GM18909 (cell line): Measurements from ENCODE around the gene MDH1.
A peak's percentile ranks its signal among the peaks of the same experiment; 100 is the strongest.
"Not testable (repeated sequence)": the region's sequence is repeated elsewhere in the genome, so short reads cannot be mapped to it uniquely, and the experiment has no call there.

Experiments
- ATAC-seq: cut with Tn5 transposase; IDR thresholded peaks from one replicate; pipeline ENCODE4 v1.9.1; 2021; ENCODE audit warnings: mild to moderate bottlenecking; ENCODE audit not compliant: unreplicated experiment, poor library complexity

Gene MDH1

DNA sequence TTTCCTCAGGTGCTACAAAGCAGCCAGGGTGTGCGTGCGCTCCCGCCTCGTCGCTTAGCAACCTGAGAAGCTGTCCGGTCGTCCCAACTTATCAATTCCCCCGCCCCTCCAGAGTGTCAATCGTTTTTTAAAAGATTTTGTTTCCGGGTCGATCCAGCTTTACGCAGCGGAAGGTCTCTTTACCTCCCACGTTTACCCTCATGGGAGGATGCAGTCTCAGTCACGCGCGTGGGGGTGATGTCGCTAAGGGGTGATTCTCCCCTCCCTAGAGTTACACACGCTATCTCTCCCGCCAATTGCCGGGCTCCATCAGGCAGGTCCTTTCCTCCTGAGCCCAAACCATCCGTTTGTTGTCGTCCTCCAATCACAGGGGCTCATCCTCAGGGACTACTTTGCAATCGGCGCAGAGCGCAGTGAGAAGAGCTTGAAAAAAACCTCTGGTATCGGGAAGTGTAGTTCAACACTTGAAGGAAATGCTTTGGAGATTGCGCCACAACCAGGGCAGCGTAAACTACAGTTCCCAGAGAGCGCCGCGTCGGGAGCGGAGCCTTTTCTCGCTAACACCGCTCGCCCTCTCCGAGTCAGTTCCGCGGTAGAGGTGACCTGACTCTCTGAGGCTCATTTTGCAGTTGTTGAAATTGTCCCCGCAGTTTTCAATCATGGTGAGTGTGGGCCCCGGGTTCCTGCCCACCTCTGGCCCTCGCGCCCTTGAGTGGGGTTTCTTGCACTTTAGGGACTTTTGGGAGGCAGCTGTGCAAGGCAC lies at the start of gene MDH1, which contains the start of gene WDPCP:
MDH1 (plus strand) TSS at position 579 of the 763 bp plus-strand sequence; CDS start at position 660, 81 bp downstream.
WDPCP (minus strand) TSS at position 93 of the 763 bp plus-strand sequence. CDS start 206 bp downstream, outside the sequence.
- ATAC-seq, result peak; percentile 89

DNA sequence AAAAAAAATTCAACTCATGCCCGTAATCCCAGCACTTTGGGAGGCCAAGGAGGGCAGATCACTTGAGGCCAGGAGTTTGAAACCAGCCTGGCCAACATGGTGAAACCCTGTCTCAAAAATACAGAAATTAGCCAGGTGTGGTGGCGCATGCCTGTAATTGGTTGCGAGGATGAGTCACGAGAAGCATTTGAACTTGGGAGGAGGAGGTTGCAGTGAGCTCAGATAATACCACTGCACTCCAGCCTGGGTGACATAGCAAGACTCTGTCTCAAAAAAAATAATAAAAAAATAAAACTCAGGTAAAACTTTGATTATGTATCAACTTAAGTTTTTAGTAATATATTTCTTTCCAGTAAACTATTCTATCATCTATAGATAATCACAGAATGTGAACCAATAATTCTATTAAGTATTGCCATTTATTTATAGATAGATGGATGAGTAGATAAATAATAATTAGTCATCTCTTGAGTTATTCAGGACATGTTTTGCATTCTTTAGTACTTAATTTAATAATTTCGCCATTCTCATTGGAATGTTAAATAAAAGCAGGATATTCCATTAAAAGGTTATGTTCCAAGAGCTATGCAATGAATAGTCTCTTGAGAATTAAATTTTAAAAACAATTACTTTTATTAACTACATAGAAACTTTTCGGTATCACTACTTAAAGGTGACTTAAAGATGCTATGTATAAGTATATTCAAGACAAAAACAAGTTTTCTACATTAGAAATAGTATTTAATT lies 49.2 kb upstream of the MDH1 start:
- no peak for ATAC-seq

DNA sequence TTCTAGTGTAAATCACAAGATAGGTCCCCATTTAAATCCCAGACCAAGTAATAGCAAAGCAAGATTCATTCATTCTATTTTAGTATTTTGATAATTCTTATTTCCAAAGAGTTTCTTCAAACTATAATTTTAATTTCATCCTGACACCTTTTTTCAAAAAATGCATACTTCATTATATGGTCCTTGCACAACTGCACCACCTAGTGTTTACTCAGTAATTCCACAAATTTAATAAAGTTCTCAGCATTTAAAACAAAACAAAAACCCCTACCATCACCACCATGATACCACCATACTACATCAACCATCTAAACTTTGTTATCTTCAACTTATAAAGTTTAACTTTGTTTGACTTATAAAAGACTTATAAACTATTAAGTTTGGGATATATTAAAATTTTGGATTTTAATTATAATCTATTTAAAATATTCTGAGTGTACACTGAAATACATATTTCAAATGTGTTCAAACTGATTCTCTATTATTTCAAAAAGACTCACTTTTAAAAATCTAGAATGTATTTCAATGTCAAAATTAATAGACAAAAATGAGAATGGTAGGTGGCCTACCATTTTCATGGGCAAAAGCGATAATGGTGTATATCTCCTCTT lies 44.6 kb upstream of the MDH1 start:
- no peak for ATAC-seq

DNA sequence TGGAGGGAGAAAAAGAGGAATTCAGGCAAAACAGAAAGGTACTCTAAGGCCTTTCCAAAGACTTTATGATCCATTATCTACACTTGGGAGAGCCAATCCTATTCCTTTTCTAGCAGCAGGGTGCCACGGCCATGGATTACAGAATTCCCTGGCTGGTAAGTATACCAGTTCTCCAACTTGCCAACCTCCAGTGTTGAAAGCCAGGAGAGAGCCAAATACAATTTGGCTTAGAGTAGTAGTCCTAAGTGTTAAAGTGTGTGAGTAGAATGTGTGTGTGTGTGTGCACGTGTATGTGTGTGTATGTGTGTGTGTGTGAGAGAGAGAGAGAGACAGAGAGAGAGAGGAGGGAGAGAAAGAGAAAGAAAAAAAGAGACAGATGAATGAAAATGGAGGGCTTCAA lies 43.7 kb upstream of the MDH1 start:
- no peak for ATAC-seq

DNA sequence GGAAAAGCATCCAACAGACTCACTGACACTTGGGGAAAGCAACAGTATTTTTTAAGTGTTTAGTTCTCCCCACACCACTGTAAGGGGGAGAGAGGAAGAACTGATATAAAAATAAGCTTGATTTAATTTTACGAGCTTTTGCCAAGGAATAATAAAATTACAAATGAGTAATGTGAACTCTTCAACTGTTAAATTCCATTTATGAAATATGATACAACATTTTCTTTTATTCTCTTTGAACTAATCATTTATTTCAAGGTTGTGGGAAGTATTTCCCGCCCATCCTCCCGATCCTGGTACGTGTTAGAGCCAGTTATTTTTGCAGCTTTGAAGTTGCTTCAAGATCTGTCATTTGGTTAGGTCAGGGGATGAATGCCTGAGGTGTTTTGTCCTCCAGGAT lies 35.7 kb upstream of the MDH1 start:
- ATAC-seq, result no peak

DNA sequence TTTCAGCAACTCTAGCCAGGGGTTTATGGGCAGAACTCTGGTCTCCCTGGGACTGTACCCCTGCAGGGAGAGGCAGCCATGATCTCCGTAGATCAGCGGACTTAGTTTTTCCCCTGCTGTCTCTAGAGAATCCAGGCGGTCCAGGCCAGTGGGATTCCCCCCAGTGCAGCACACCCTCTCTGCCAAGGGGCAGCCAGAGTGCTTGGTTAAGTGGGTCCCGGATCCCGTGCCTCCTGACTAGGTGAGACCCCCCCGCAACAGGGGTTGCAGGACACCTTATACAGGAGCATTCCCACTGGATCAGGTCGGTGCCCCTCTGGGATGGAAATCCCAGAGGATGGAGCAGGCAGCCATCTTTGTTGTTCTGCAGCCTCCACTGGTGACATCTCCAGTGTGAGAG lies 33.5 kb upstream of the MDH1 start:
- ATAC-seq, result no peak

DNA sequence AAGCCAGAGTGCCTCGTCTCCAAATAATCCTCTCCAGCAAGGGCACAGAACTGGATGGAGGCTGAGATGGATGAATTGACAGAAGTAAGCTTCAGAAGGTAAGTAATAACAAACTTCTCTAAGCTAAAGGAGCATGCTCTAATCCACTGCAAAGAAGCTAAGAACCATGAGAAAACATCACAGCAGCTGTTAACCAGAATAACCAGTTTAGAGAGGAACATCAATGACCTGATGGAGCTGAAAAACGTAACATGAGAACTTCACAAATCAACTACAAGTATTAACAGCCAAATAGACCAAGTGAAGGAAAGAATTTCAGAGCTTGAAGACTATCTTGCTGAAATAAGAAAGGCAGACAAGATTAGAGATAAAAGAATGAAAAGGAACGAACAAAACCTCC lies 32.8 kb upstream of the MDH1 start:
- no peak for ATAC-seq

DNA sequence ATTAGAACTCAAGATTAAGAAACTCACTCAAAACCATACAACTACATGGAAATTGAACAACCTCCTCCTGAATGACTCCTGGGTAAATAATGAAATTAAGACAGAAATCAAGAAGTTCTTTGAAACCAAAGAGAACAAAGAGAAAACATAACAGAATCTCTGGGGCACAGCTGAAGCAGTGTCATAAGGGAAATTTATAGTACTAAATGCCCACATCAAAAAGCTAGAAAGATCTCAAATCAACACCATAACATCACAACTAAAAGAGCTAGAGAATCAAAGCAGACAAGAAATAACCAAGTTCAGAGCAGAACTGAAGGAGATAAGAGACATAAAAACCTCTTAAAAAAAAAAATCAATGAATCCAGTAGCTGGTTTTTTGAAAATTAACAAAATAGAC lies 30.9 kb upstream of the MDH1 start:
- ATAC-seq, result not testable (repeated sequence)

DNA sequence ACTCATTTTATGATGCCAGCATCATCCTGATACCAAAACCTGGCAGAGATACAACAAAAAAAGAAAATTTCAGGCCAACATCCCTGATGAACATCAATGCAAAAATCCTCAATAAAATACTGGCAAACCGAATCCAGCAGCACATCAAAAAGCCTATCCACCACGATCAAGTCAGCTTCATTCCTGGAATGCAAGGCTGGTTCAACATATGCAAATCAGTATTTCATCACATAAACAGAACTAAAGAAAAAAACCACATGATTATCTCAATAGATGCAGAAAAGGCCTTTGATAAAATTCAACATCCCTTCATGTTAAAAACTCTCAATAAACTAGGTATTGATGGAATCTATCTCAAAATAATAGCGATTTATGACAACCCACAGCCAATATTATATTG lies 29.8 kb upstream of the MDH1 start:
- ATAC-seq, result not testable (repeated sequence)

DNA sequence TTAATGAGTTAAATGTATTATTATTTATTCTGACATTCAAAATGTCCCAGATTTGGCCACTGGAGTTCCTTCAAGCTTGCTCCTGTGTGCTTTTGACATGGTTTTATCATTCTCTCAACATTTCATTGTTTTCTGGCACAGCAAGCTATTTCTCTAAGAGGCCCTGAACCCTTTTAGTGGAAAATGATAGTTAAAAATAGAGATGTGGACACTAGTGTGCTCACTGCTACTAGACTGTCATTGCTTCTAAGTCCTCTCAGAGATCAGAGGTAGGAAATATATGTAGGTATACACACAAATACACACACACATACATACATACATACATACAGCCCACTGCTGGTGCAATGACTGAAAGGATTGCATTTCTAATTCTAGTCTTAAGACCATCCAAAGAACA lies 26.0 kb upstream of the MDH1 start:
- ATAC-seq, result no peak

DNA sequence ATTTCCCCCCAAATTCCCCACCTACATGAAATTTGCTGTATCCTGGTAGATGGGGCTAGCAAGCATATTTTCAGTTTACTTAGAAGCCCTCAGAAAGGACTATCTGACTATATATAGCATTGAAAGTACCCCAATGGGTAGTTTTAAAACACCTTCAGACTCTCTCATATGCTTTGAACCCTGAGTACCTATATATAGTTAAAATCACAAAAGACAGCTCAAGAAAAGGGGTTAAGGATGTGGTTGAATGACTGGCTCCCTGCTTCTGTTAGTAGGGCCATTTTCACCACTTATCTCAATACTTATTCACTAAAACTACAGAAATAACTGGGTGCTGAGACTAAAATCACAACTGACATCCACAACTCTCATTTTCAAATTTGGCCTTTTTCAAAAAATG lies 19.0 kb upstream of the MDH1 start:
- peak; percentile 66 for ATAC-seq

DNA sequence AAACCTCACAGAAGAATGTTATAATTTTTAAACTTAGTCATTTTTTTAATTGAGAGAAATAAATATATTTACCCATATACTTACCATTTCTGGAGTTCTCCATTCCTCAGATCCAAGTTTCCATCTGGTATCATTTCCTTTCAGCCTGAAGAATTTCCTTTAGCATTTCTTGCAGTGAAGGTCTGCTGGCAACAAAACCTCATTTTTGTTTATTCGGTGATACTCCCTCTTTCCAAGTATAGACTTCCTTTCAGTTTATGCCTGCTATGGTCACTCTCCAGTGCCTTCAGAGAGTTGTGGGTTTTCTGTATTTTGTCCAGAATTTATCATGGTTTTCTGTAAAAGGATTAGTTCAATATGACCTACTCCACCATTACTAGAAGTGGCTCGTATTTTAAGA lies 17.5 kb upstream of the MDH1 start:
- no peak for ATAC-seq

DNA sequence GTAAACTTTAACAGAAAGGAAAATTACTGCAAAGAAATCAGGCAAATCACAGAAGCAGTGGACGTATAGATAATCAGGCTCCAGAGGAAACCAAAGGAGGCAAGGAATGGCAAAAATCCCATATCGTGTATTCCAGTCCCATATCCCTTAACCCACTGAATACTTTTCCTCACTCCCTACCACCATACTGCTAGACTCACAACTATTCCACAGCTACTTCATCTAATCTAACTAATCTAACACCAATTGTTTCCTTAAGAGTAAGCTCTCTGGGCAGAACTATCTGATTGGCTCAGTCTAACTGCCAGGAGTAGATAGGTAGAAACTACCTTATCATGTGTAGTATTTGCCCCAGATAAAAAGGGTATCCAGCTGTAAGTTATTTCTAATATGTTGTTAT lies 16.8 kb upstream of the MDH1 start:
- no peak for ATAC-seq

DNA sequence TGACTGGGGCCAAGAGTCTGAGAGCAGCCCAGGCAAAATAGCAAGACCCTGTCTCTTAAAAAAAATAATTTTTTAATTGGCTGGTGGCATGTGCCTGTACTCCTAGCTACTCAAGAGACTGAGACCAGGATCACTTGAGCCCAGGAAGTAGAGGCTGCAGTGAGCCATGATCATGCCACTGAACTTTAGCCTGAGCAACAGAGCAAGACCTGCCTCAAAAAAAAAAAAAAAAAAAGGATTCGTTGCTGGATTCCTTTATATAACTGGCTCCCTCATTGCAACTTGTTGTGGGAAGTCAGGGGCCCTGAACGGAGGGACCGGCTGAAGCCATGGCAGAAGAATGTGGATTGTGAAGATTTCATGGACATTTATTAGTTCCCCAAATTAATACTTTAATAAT lies 15.7 kb upstream of the MDH1 start:
- ATAC-seq, result not testable (repeated sequence)

DNA sequence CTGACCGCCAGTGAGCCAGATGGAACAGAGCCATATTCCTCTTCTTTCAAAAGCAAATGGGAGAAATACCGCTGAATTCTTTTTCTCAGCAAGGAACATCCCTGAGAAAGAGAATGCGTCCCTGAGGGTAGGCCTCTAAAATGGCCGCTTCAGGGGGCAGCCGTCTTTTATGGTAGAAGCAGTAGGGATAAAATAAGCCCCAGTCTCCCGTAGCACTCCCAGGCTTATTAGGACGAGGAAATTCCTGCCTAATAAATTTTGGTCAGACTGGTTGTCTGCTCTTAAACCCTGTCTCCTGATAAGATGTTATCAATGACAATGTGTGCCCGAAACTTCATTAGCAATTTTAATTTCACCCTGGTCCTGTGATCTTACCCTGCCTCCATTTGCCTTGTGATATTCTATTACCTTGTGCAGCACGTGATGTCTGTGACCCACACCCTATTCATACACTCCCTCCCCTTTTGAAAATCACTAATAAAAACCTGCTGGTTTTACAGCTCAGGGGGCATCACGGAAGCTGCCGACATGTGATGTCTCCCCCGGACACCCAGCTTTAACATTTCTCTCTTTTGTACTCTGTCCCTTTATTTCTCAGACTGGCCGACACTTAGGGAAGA lies 14.9 kb upstream of the MDH1 start:
- not testable (repeated sequence) for ATAC-seq

DNA sequence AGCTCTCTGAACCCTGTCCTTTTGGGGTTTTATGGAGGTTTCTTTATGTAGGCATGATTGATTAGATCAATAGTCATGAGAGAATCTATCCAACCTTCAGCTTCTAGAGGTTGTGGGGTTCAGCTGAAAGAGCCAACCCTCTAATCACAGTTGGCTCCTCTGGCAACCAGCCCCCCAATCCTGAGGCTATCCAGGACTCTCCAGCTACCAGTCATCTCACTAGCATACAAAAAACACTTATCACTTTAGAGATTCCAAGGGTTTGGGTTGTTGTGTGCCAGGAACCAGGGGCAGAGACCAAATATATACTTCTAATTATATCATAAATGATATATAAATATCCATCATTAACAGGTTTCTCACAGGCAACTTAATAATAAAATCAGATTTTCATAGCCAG lies 12.2 kb upstream of the MDH1 start:
- ATAC-seq, result no peak

DNA sequence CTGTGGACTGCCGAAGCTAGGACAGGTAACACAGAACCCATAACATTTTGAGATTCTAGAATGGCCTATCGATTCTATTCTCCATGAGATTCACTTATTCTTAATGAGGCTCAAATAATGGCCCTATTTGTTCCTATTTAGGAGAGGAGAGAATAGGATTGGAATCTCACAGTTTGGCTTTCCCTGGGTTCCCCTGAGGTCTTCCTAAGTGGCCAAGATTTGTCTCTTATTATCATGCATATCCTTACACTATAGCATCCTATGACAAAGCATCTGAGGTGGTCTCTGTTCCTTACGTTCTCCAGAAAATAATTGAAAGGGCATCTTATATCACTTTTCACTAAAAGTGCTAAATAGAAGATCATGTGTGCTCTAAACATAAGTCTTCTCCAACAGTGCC lies 10.0 kb upstream of the MDH1 start:
- ATAC-seq, result no peak

DNA sequence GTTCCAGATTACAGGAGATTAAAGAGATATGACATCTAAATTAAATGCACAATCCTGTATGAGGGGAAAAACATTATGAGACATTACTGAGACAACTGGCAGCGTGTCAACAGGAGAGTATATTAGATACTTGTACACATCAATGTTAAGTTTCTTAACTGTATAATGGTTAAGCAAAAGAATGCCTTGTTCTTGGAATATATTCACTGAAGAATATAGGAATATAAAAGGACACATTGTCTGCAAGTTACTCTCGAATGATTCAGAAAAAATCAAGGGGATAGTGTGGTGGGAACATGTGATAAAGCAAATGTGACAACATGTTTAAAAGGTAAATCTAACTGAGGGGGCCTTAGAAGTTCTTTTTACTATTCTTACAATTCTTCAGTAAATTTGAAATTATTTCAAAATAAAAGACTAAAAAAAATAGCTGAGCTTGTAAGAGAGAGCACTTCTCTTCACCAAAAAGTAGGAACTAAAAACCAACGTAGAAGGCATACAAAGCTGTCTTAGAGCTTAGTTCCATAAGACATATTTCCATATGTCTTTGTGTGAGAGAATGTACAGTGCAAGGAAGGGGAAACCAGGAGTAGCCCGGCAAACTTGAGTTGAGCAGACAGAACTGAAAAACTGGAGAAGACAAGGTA lies 8.0 kb upstream of the MDH1 start:
- ATAC-seq, result no peak

DNA sequence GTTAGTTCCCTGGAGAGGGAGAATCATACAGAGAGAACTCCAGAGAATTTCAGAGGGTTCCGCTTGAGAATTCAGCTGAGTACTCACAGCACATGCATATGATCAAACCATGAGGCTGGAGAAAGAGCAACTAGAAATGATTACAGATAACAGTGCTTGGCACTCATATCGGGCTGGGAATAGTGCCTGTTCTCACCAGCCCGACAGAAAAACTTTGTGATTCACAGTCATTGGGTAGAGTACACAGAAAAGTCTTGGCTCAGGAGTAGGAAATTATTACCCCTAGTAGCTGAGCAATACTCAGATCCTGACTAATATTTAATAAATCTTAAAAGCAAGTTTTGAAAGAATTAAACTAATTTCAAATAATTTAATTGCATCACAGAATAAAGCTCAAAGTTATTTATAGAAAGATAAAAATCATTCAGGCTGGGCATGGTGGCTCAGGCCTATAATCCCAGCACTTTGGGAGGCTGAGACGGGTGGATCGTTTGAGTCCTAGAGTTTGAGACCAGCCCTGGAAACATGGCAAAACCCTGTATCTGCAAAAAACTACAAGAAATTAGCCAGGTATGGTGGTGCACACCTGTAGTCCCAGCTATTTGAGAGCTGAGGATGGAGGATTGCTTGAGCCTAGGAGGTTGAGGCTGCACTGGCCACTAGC lies 7.3 kb upstream of the MDH1 start:
- ATAC-seq, result no peak

DNA sequence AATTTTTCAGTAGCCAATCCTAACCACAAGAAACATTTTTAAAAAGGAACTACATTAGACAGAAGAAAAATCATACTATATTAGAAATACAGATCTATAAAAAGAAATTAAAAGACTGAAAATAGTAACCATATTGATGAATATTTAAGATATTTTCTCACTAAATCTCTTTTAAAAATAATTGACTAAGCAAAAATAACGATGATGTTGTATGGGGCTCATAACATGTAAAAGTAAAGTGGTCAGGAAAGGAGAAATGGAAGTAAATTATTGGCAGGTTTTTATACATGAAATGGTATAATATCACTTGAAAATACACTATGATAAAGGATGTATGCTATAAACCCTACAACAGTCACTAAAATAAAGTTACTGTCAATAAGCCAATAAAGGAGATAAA lies 5.9 kb upstream of the MDH1 start:
- ATAC-seq, result no peak
